ENCODE results near the gene PLCB3. TPM values are rescaled to one million over a fixed set of nuclear protein-coding genes. Genes with fewer than 3 reads are reported as not detected.
A peak's percentile ranks its signal among the peaks of the same experiment; 100 is the strongest.

Gene PLCB3
- total and polyA plus RNA-seq, 2 of the 13 experiments (the other 11 are each of a cell fraction or from before 2014, with no cell fraction given), result 7.5 to 13.8 TPM

DNA sequence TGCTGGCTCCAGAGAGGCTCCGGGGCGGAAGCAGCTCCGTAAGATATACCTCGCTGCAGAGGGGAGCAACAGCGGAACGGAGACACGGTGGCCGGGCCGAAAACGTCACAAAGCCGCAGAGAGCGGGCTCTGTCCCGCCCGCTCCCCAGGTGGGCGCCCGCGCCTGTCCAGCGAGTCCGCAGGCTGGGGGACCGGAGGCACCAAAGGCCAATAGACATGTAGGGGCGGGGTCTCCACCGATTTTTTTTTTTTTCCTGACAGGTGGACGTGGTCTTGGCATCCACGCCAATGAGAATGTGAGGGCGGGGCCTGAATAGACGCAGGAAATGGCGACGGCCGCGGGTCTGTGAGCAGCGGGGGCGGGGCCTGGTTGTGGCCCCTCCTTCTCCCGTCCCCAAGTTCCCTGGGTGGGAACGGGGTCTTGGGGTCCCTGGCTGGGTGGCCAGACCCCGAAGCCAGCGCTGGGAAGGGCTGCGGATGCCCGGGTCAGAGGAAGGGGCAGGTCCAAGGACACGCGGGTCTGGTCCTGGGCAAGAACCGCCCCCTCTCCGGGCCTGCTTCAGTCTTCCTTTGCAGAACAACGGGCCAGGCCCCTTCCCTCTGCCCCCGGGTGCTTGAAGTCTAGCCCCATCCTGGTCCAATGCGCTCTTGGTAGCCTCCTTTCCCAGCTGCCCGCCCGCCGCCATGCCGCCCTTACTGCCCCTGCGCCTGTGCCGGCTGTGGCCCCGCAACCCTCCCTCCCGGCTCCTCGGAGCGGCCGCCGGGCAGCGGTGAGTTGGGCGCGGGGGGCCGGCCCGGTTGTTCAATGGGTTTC lies 21.0 kb upstream of the PLCB3 start, which contains the start of gene DNAJC4 (continued):
- TF ChIP-seq REXO4 (CRISPR knock-in tag; IDR thresholded peaks at IDR 0.05; ENCODE audit: borderline replicate concordance) (no peak), ESRRA (CRISPR knock-in tag; IDR thresholded peaks at IDR 0.05; ENCODE audit: low read depth) (no peak), ZNF563 (CRISPR knock-in tag; IDR thresholded peaks at IDR 0.05) (no peak; the same call in 1 of the 2 replicates), ZNF776 (CRISPR knock-in tag; IDR thresholded peaks at IDR 0.05) (peak; percentile 12; the same call in 1 of the 2 replicates), PPARG (CRISPR knock-in tag; conservative IDR thresholded peaks at IDR 0.05) (no peak; the same call in 1 of the 2 replicates), THYN1 (CRISPR knock-in tag; IDR thresholded peaks at IDR 0.05; ENCODE audit: borderline replicate concordance, low read depth) (0 out of 2 replicates have a peak, but pooled peaks have one; percentile 85), THAP11 (CRISPR knock-in tag; IDR thresholded peaks at IDR 0.05) (peak; percentile 54), FOSL1 (CRISPR knock-in tag; IDR thresholded peaks at IDR 0.05; ENCODE audit: borderline replicate concordance) (no peak), SP140L (CRISPR knock-in tag; IDR thresholded peaks at IDR 0.05; ENCODE audit: borderline replicate concordance) (no peak), U2AF2 (IDR thresholded peaks at IDR 0.05; ENCODE audit: low read depth, low read length) (no peak), SNRNP70 (IDR thresholded peaks at IDR 0.05; ENCODE audit: low read depth, low read length) (no peak), KLF15 (CRISPR knock-in tag; IDR thresholded peaks at IDR 0.05; ENCODE audit: borderline replicate concordance) (no peak), ZSCAN25 (CRISPR knock-in tag; IDR thresholded peaks at IDR 0.05) (peak; percentile 33; the same call in 1 of the 2 replicates), RCOR2 (CRISPR knock-in tag; IDR thresholded peaks at IDR 0.05) (no peak), JUN (CRISPR knock-in tag; IDR thresholded peaks at IDR 0.05) (no peak), ATF7-NPFF (CRISPR knock-in tag; IDR thresholded peaks at IDR 0.05; ENCODE audit: low read depth) (peak; percentile 50; the same call in 1 of the 2 replicates)
- TF ChIP-seq, protein P1, sequence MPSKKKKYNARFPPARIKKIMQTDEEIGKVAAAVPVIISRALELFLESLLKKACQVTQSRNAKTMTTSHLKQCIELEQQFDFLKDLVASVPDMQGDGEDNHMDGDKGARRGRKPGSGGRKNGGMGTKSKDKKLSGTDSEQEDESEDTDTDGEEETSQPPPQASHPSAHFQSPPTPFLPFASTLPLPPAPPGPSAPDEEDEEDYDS (CRISPR knock-in tag; IDR thresholded peaks at IDR 0.05), result peak; percentile 41
- TF ChIP-seq, protein P2, sequence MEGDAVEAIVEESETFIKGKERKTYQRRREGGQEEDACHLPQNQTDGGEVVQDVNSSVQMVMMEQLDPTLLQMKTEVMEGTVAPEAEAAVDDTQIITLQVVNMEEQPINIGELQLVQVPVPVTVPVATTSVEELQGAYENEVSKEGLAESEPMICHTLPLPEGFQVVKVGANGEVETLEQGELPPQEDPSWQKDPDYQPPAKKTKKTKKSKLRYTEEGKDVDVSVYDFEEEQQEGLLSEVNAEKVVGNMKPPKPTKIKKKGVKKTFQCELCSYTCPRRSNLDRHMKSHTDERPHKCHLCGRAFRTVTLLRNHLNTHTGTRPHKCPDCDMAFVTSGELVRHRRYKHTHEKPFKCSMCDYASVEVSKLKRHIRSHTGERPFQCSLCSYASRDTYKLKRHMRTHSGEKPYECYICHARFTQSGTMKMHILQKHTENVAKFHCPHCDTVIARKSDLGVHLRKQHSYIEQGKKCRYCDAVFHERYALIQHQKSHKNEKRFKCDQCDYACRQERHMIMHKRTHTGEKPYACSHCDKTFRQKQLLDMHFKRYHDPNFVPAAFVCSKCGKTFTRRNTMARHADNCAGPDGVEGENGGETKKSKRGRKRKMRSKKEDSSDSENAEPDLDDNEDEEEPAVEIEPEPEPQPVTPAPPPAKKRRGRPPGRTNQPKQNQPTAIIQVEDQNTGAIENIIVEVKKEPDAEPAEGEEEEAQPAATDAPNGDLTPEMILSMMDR (CRISPR knock-in tag; IDR thresholded peaks at IDR 0.05), result no peak; the same call in 1 of the 2 replicates
- TF ChIP-seq, protein P3, sequence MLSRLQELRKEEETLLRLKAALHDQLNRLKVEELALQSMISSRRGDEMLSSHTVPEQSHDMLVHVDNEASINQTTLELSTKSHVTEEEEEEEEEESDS (CRISPR knock-in tag; IDR thresholded peaks at IDR 0.05; ENCODE audit: borderline replicate concordance), result peak; percentile 56; the same call in 1 of the 2 replicates
- TF ChIP-seq, protein P4, sequence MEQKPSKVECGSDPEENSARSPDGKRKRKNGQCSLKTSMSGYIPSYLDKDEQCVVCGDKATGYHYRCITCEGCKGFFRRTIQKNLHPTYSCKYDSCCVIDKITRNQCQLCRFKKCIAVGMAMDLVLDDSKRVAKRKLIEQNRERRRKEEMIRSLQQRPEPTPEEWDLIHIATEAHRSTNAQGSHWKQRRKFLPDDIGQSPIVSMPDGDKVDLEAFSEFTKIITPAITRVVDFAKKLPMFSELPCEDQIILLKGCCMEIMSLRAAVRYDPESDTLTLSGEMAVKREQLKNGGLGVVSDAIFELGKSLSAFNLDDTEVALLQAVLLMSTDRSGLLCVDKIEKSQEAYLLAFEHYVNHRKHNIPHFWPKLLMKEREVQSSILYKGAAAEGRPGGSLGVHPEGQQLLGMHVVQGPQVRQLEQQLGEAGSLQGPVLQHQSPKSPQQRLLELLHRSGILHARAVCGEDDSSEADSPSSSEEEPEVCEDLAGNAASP (CRISPR knock-in tag; IDR thresholded peaks at IDR 0.05; ENCODE audit: borderline replicate concordance), result 0 out of 2 replicates have a peak, but pooled peaks have one; percentile 17
- TF ChIP-seq, protein P5, sequence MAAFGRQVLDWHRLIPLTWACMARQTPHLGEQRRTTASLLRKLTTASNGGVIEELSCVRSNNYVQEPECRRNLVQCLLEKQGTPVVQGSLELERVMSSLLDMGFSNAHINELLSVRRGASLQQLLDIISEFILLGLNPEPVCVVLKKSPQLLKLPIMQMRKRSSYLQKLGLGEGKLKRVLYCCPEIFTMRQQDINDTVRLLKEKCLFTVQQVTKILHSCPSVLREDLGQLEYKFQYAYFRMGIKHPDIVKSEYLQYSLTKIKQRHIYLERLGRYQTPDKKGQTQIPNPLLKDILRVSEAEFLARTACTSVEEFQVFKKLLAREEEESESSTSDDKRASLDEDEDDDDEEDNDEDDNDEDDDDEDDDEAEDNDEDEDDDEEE (CRISPR knock-in tag; IDR thresholded peaks at IDR 0.05), result no peak
- TF ChIP-seq, protein P6, sequence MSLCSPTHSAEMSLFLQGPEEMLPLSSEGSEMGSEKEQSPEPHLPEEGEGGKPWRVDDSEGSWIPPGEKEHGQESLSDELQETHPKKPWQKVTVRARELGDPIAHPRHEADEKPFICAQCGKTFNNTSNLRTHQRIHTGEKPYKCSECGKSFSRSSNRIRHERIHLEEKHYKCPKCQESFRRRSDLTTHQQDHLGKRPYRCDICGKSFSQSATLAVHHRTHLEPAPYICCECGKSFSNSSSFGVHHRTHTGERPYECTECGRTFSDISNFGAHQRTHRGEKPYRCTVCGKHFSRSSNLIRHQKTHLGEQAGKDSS (CRISPR knock-in tag; IDR thresholded peaks at IDR 0.05; ENCODE audit: borderline replicate concordance, low read depth), result no peak; the same call in 1 of the 2 replicates
